ENCODE data around the gene ZKSCAN5. TPM values are rescaled to one million over a fixed set of nuclear protein-coding genes. Genes with fewer than 3 reads are reported as not detected.

Gene ZKSCAN5
- total and polyA plus RNA-seq, 2 experiments from 2014 or later = 4.6 to 13.4 TPM

- TF ChIP-seq REST (IDR thresholded peaks at IDR 0.05; ENCODE audit: unreplicated experiment) = no peak
- no peak for TF ChIP-seq STAT1 (IDR thresholded peaks at IDR 0.05; ENCODE audit: unreplicated experiment)
- TF ChIP-seq ZNF114 (CRISPR knock-in tag; IDR thresholded peaks at IDR 0.05) = no peak
- TF ChIP-seq JUNB (IDR thresholded peaks at IDR 0.05; ENCODE audit: unreplicated experiment) = no peak
- no peak for TF ChIP-seq CREB1 (CRISPR knock-in tag; IDR thresholded peaks at IDR 0.05; ENCODE audit: low read depth)
Measured at GRCh38 chr7:99551334-99551733, 46.9 kb downstream of the ZKSCAN5 start (continued).

GRCh38 chr7:99551767-99552463, 47.5 kb downstream of the ZKSCAN5 start, which contains the start of gene FAM200A:
TSS of gene FAM200A (minus strand) at chr7:99552114. CDS start at chr7:99548407, 3,707 bp downstream.
- Mint-ChIP-seq H3K27ac (peak within 1 kb of the TSS; percentile 68; the same call in 1 of the 2 replicates), H3K36me3 (ENCODE audit: low read depth) (peaks cover 38% of the 10 kb centered on the region), H3K4me3 (peak within 1 kb of the TSS; percentile 90), H3K27me3 (ENCODE audit: insufficient read depth, low read depth, poor library complexity) (peaks cover 3% of the 10 kb centered on the region), H3K9me3 (peaks cover 22% of the 10 kb centered on the region; the same call in 2 of the 3 replicates), H3K4me1 (peaks cover 4% of the 10 kb centered on the region; the same call in 1 of the 3 replicates)
- Histone ChIP-seq H3F3A (replicated peaks; ENCODE audit: low read depth) (peaks cover 4% of the 10 kb centered on the region; the same call in 1 of the 2 replicates), H3K27ac (ENCODE audit: low read depth) (peak within 1 kb of the TSS; percentile 60; the same call in 1 of the 2 replicates), H3K4me2 (peak within 1 kb of the TSS; percentile 75), H4K20me1 (replicated peaks; ENCODE audit: insufficient read depth) (0 out of 2 replicates have a peak, but pooled peaks cover 2% of the 10 kb centered on the region), H3K27me3 (ENCODE audit: insufficient read depth) (no peaks in the 10 kb centered on the region), H3K4me1 (ENCODE audit: insufficient read depth) (peaks cover 5% of the 10 kb centered on the region; the same call in 1 of the 2 replicates), H3K36me3 (ENCODE audit: insufficient read depth) (peaks cover 3% of the 10 kb centered on the region; the same call in 1 of the 2 replicates), H2AFZ (peak within 1 kb of the TSS; percentile 93), H3K9me2 (ENCODE audit: insufficient read depth) (no peaks in the 10 kb centered on the region), H3K4me3 (peak within 1 kb of the TSS; percentile 95), H3K79me2 (replicated peaks; ENCODE audit: insufficient read depth) (peaks cover 28% of the 10 kb centered on the region; the same call in 1 of the 2 replicates)
- peak; percentile 98 for DNase-seq (ENCODE audit: low spot score)
- peak; percentile 100 for ATAC-seq
- TF ChIP-seq ETS1 (IDR thresholded peaks at IDR 0.05) = peak; percentile 86
- TF ChIP-seq EZH2 (IDR thresholded peaks at IDR 0.05; ENCODE audit: low read depth, unreplicated experiment) = no peak
- peak; percentile 98 for TF ChIP-seq CREB1 (CRISPR knock-in tag; IDR thresholded peaks at IDR 0.05; ENCODE audit: low read depth)
- TF ChIP-seq POLR2AphosphoS5 (IDR thresholded peaks at IDR 0.05; ENCODE audit: low read depth) = peak; percentile 97
- TF ChIP-seq CTCF (conservative IDR thresholded peaks at IDR 0.05; ENCODE audit: low read depth in 2 of 2) = no peak
- peak; percentile 5 for TF ChIP-seq REST (IDR thresholded peaks at IDR 0.05; ENCODE audit: unreplicated experiment)
